ENCODE measurements around the gene PTK6.
A peak's percentile ranks its signal among the peaks of the same experiment; 100 is the strongest.

- no peak for TF ChIP-seq CTCF (IDR thresholded peaks at IDR 0.05)
- peak; percentile 89 for TF ChIP-seq POLR2A (IDR thresholded peaks at IDR 0.05)
- peak; percentile 91 to 99 (median 99) for TF ChIP-seq POLR2AphosphoS5 (IDR thresholded peaks at IDR 0.05)
Observed at GRCh38 chr20:63520504-63520933, 16.7 kb downstream of the PTK6 start, which contains the start of gene PPDPF.

Measured in transverse colon (tissue), 4 donors.